MM.1S (cell line): ENCODE measurements around the gene ITGA5.

ENCODE experiments used
- CTCF ChIP-seq: fragments of 300-600 bp; sonication (generic); IDR thresholded peaks from 2 replicates; pipeline ENCODE4 v1.5.1; 2016; ENCODE audit warnings: antibody characterized with exemption, low read length, mixed read lengths
- EZH2 ChIP-seq: fragments of 300-600 bp; sonication (generic); optimal IDR thresholded peaks from 2 replicates; pipeline ENCODE3; 2017; ENCODE audit warnings: low read depth, mild to moderate bottlenecking, antibody characterized with exemption, low read length, mixed read lengths

GRCh38 chr12:54360717-54361456 lies 58.2 kb downstream of the ITGA5 start:
- TF ChIP-seq EZH2 (no peak), CTCF (peak; percentile 63)
